HuH-7.5 (cell line): ENCODE measurements around the gene OARD1.

Experiments used
- DNase-seq: peaks from one replicate; pipeline ENCODE4 v3.0.0; 2011; ENCODE audit warnings: low spot score

Gene OARD1

GRCh38 chr6:41074692-41075436 lies 2.7 kb upstream of the OARD1 start:
- no peak for DNase-seq

GRCh38 chr6:41073968-41074691 lies 2.0 kb upstream of the OARD1 start:
- no peak for DNase-seq

- peak; percentile 44 for DNase-seq
Observed at GRCh38 chr6:41073203-41073967, 1.2 kb upstream of the OARD1 start.

GRCh38 chr6:41072836-41073202 lies 663 bp upstream of the OARD1 start, which contains the start of gene NFYA:
Gene NFYA, plus strand, starts transcription at chr6:41072974. Its CDS starts 6,116 bp downstream, at chr6:41079090.
- peak; percentile 80 for DNase-seq

GRCh38 chr6:41071501-41071922 lies 644 bp downstream of the OARD1 start:
- no peak for DNase-seq

GRCh38 chr6:41066867-41067304 lies 5.3 kb downstream of the OARD1 start:
- DNase-seq: no peak

GRCh38 chr6:41065550-41066026 lies 6.6 kb downstream of the OARD1 start:
- DNase-seq: no peak

GRCh38 chr6:41064841-41065240 lies 7.3 kb downstream of the OARD1 start:
- no peak for DNase-seq

GRCh38 chr6:41063884-41064285 lies 8.3 kb downstream of the OARD1 start:
- DNase-seq: no peak

GRCh38 chr6:41062056-41062455 lies 10.1 kb downstream of the OARD1 start:
- no peak for DNase-seq

GRCh38 chr6:41061196-41061726 lies 10.9 kb downstream of the OARD1 start:
- no peak for DNase-seq

GRCh38 chr6:41059556-41059955 lies 12.6 kb downstream of the OARD1 start:
- DNase-seq: no peak

- DNase-seq: no peak
Observed at GRCh38 chr6:41058783-41059181, 13.4 kb downstream of the OARD1 start.

GRCh38 chr6:41056768-41057490 lies 15.2 kb downstream of the OARD1 start:
- DNase-seq: no peak

GRCh38 chr6:41055149-41055548 lies 17.0 kb downstream of the OARD1 start:
- DNase-seq: no peak

- DNase-seq: no peak
Observed at GRCh38 chr6:41054511-41054910, 17.6 kb downstream of the OARD1 start.

- no peak for DNase-seq
Observed at GRCh38 chr6:41053041-41053440, 19.1 kb downstream of the OARD1 start, which contains the start of gene APOBEC2. Gene APOBEC2, plus strand, starts transcription at chr6:41053202. Its CDS starts 146 bp downstream, at chr6:41053348.

GRCh38 chr6:41051873-41052272 lies 20.3 kb downstream of the OARD1 start:
- no peak for DNase-seq

- DNase-seq: no peak
Observed at GRCh38 chr6:41050536-41050935, 21.6 kb downstream of the OARD1 start.

GRCh38 chr6:41049955-41050354 lies 22.2 kb downstream of the OARD1 start:
- no peak for DNase-seq

GRCh38 chr6:41049521-41049920 lies 22.6 kb downstream of the OARD1 start:
- no peak for DNase-seq
